HG02588 (cell line): ENCODE results near the gene RAB13.
"Not testable (repeated sequence)": the region's sequence is repeated elsewhere in the genome, so short reads cannot be mapped to it uniquely, and the experiment has no call there.

Source experiments
- ATAC-seq: cut with Tn5 transposase; IDR thresholded peaks from one replicate; pipeline ENCODE4 v1.9.1; 2021; ENCODE audit warnings: mild to moderate bottlenecking, moderate library complexity; ENCODE audit not compliant: unreplicated experiment

RAB13 gene

GRCh38 chr1:153985941-153986761, at the start of gene RAB13:
Gene RAB13 (minus strand): TSS chr1:153986339. CDS start chr1:153986236, 103 bp downstream.
- ATAC-seq = no peak

GRCh38 chr1:154033697-154034096, 47.6 kb upstream of the RAB13 start:
- ATAC-seq = not testable (repeated sequence)

GRCh38 chr1:154019940-154020339, 33.8 kb upstream of the RAB13 start:
- no peak for ATAC-seq

- ATAC-seq = no peak
These were observed 33.1 kb upstream of the RAB13 start for GRCh38 chr1:154019269-154019668.

- ATAC-seq = no peak
These were observed 28.2 kb upstream of the RAB13 start for GRCh38 chr1:154014154-154014907.

- not testable (repeated sequence) for ATAC-seq
These were observed 26.4 kb upstream of the RAB13 start for GRCh38 chr1:154012543-154012942.

- no peak for ATAC-seq
These were observed 26.0 kb upstream of the RAB13 start for GRCh38 chr1:154012129-154012528.

GRCh38 chr1:154006136-154006535, 20.0 kb upstream of the RAB13 start:
- ATAC-seq = no peak

GRCh38 chr1:154000420-154000819, 14.3 kb upstream of the RAB13 start:
- ATAC-seq = no peak

- ATAC-seq = not testable (repeated sequence)
These were observed 10.7 kb upstream of the RAB13 start for GRCh38 chr1:153996882-153997281.

GRCh38 chr1:153995640-153996039, 9.5 kb upstream of the RAB13 start:
- no peak for ATAC-seq

- no peak for ATAC-seq
These were observed 9.1 kb upstream of the RAB13 start for GRCh38 chr1:153995202-153995601.

GRCh38 chr1:153991806-153992205, 5.7 kb upstream of the RAB13 start:
- no peak for ATAC-seq

GRCh38 chr1:153991151-153991630, 5.1 kb upstream of the RAB13 start:
- ATAC-seq = no peak

- peak; percentile 70 for ATAC-seq
These were observed 4.5 kb upstream of the RAB13 start, which contains the start of gene RPS27 for GRCh38 chr1:153990468-153991150. Gene RPS27 (plus strand): TSS chr1:153990762. CDS start chr1:153990797, 35 bp downstream.

- no peak for ATAC-seq
These were observed 1.5 kb upstream of the RAB13 start for GRCh38 chr1:153987621-153988020.

- no peak for ATAC-seq
These were observed 712 bp downstream of the RAB13 start for GRCh38 chr1:153985341-153985912.

- no peak for ATAC-seq
These were observed 1.8 kb downstream of the RAB13 start for GRCh38 chr1:153984123-153984894.

GRCh38 chr1:153981735-153982134, 4.4 kb downstream of the RAB13 start:
- ATAC-seq = not testable (repeated sequence)

GRCh38 chr1:153979091-153979490, 7.0 kb downstream of the RAB13 start:
- not testable (repeated sequence) for ATAC-seq
